Cardiac muscle cell (in vitro differentiated cells and primary cell): ENCODE data around the gene NUAK1. TPM values are rescaled to one million over a fixed set of nuclear protein-coding genes. Genes with fewer than 3 reads are reported as not detected.

ENCODE experiments used
- DNase-seq, 2 donors: peaks; one replicate each; pipeline versions ENCODE4 v3.0.0 to v3.0.0-alpha.2; 2010 to 2017; ENCODE audit warnings: low read depth in 1 of 2, low spot score in 1 of 2
- H3K27ac ChIP-seq: fragments of 200-600 bp; sonication (generic); 2 replicates; pipeline ENCODE4 v1.5.1; 2016
- H3K27me3 ChIP-seq: fragments of 200-600 bp; sonication (generic); 2 replicates; pipeline ENCODE4 v1.6.0; 2016; ENCODE audit warnings: control low read depth
- H3K36me3 ChIP-seq: fragments of 200-600 bp; sonication (generic); 2 replicates; pipeline ENCODE4 v1.5.1; 2016; ENCODE audit warnings: control low read depth
- H3K4me1 ChIP-seq: fragments of 200-600 bp; sonication (generic); 2 replicates; pipeline ENCODE4 v1.8.1; 2017; ENCODE audit warnings: low read depth, mild to moderate bottlenecking, mixed run types
- H3K4me3 ChIP-seq: fragments of 200-600 bp; sonication (generic); 2 replicates; pipeline ENCODE4 v1.5.1; 2016; ENCODE audit warnings: mild to moderate bottlenecking
- H3K9me3 ChIP-seq: fragments of 200-600 bp; sonication (generic); 2 replicates; pipeline ENCODE4 v1.5.1; 2017; ENCODE audit warnings: low read depth, mild to moderate bottlenecking, control low read depth
- polyA plus RNA-seq: library from polyadenylated mRNA; unstranded; fragments of >200 nt; fragmentation: Nextera tagmentation; extraction: Ambion mirVana; gene quantifications from 2 replicates; pipeline ENCODE4 v1.2.1, GENCODE V29; 2016
- total RNA-seq: library from RNA; depleted of rRNA; stranded (reverse); fragments of >200 nt; gene quantifications from 2 replicates; pipeline ENCODE4 v1.2.3, GENCODE V29; 2016
- TF ChIP-seq, protein P1 (sequence below): IDR thresholded peaks from 2 replicates; pipeline ENCODE4 v1.5.1; 2012; ENCODE audit warnings: low read depth, mild to moderate bottlenecking, low read length

The NUAK1 gene
- total and polyA plus RNA-seq, 2 experiments from 2014 or later, result 2.9 to 7.2 TPM

DNA sequence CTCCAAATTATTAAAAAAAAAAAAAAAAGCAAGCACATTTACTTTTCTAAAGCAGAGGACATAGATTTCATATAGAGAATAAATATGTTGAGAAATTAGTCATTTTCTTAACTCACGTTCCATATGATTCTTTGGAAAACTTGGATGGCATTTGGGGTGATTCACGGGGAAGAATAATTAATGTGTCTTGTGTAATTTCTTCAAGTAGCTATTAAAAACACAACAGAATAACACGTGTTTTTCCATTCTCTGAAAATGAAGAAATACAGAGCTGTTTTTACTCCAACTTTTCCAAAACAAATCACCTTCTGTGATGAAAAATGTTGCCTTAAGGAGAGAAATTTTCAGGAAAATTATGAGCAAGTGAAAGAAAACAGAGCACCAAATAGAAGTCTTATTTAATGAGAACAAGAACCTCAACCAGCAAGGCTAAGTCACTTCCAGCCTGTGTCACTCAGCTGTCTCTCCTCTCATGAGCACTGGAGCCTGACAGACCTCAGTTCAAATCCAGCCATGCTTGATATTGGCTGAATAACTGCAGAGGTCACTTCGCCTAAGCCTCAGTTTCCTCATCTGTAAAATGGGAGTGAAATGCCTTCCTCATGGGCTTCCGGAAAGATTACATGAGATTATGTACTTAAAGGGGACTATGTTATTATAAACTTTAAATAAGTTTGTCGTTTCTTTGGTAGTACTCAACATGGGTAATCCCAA, 42.8 kb upstream of the NUAK1 start:
- Histone ChIP-seq H3K4me3 (no peak overlapping the region), H3K4me1 (peaks cover 20% of the 10 kb centered on the region), H3K9me3 (no peaks in the 10 kb centered on the region), H3K27me3 (no peaks in the 10 kb centered on the region), H3K36me3 (no peaks in the 10 kb centered on the region), H3K27ac (no peak overlapping the region)
- TF ChIP-seq, protein P1, sequence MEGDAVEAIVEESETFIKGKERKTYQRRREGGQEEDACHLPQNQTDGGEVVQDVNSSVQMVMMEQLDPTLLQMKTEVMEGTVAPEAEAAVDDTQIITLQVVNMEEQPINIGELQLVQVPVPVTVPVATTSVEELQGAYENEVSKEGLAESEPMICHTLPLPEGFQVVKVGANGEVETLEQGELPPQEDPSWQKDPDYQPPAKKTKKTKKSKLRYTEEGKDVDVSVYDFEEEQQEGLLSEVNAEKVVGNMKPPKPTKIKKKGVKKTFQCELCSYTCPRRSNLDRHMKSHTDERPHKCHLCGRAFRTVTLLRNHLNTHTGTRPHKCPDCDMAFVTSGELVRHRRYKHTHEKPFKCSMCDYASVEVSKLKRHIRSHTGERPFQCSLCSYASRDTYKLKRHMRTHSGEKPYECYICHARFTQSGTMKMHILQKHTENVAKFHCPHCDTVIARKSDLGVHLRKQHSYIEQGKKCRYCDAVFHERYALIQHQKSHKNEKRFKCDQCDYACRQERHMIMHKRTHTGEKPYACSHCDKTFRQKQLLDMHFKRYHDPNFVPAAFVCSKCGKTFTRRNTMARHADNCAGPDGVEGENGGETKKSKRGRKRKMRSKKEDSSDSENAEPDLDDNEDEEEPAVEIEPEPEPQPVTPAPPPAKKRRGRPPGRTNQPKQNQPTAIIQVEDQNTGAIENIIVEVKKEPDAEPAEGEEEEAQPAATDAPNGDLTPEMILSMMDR, result no peak
- DNase-seq, result no peak

DNA sequence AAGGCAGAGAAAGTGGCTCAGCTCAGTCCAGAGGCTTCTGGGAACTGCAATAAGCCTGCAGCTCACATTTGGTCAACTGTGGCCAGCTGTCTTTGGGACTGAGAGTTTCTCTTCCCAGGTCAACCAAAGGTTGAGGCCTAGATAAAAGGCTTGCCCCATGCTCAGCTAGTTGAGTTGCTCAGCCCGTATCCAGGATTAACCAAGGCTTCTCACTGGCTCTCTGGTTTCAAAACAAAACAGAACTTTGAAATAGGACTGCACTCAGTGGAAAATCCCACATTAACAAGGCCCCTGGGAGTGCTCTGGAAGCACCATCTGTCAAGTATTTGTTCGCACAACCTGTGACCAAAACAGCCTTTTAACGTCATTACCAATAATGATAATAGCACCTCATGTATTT, 40.3 kb upstream of the NUAK1 start:
- Histone ChIP-seq H3K27ac (peak overlapping the region; percentile 80), H3K4me1 (peaks cover 20% of the 10 kb centered on the region), H3K36me3 (no peaks in the 10 kb centered on the region), H3K9me3 (no peaks in the 10 kb centered on the region), H3K4me3 (no peak overlapping the region), H3K27me3 (no peaks in the 10 kb centered on the region)
- DNase-seq, result no peak
- TF ChIP-seq, protein P1, result no peak

DNA sequence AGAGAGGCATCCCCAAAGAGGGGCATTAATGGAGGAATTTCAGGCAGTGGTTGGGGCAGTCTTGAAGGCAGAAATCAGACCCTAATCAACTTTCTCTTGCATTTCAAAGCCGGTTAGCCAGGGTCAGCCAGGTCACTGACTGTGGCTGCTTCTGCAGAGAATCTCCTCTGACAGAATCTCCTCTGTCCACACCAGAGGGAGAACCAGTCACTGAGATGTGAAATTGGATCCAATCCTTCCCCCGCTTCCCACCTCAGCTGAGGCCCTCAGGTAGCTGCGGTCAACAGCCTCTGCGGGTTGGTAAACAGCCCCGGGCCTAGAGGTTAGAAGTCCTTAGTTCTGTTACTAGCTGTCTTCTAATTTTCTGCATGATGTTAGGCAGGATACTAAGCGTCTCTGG, 39.8 kb upstream of the NUAK1 start:
- H3K27me3 ChIP-seq, result no peaks in the 10 kb centered on the region
- TF ChIP-seq, protein P1, result no peak
- H3K27ac ChIP-seq, result peak overlapping the region; percentile 80
- no peaks in the 10 kb centered on the region for H3K36me3 ChIP-seq
- H3K4me1 ChIP-seq, result peaks cover 20% of the 10 kb centered on the region
- DNase-seq, result peak in 1 of 2 donors; percentile 38
- no peak overlapping the region for H3K4me3 ChIP-seq
- no peaks in the 10 kb centered on the region for H3K9me3 ChIP-seq

DNA sequence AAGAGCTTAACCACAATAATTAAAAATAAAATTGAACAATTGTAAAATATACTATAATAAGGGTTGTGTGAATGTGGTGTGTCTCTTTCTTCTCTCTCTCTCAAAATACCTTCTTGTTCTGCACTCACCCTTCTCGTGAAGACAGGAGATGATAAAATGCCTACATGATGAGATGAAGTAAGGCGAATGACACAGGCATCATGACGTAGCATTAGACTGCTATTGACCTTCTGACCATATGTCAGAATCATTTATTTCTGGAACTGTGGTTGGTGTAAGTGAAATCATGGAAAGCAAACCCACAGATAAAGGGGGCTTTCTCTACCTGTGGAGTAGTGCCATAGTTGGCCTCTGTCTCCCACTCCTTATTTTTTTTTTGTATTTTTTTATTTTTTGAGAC, 37.8 kb upstream of the NUAK1 start:
- H3K36me3 ChIP-seq, result no peaks in the 10 kb centered on the region
- H3K4me1 ChIP-seq, result peaks cover 20% of the 10 kb centered on the region
- no peak overlapping the region for H3K4me3 ChIP-seq
- H3K27me3 ChIP-seq, result no peaks in the 10 kb centered on the region
- no peak for DNase-seq
- H3K27ac ChIP-seq, result no peak overlapping the region
- no peaks in the 10 kb centered on the region for H3K9me3 ChIP-seq
- TF ChIP-seq, protein P1, result no peak

DNA sequence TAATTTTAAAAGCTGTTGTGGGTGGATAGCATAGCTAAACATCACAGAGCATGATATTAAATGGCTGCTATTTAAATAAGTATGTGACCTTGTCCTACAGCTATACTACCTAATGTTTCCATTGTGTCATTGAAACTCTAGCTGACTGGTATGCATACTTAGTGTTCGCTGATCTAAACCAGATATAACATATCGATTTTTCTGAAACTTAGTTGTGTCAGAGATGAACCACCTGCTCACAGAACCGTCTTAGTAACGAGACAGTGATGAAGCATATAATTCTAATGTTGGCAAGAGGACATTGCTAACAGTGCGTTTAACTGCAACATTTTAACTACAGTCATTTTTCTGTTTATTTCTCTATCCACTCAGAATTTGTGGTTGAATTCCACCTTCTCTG, 36.1 kb upstream of the NUAK1 start:
- Histone ChIP-seq H3K9me3 (no peaks in the 10 kb centered on the region), H3K4me3 (no peak overlapping the region), H3K36me3 (no peaks in the 10 kb centered on the region), H3K27ac (no peak overlapping the region), H3K27me3 (no peaks in the 10 kb centered on the region), H3K4me1 (peaks cover 20% of the 10 kb centered on the region)
- DNase-seq, result no peak
- TF ChIP-seq, protein P1, result no peak
